ENCODE data around the gene UBXN7. TPM values are rescaled to one million over a fixed set of nuclear protein-coding genes. Genes with fewer than 3 reads are reported as not detected.
"Not testable (repeated sequence)": the region's sequence is repeated elsewhere in the genome, so short reads cannot be mapped to it uniquely, and the experiment has no call there.

Gene UBXN7
- total RNA-seq, 1 experiment from 2014 or later: 125 TPM

DNA sequence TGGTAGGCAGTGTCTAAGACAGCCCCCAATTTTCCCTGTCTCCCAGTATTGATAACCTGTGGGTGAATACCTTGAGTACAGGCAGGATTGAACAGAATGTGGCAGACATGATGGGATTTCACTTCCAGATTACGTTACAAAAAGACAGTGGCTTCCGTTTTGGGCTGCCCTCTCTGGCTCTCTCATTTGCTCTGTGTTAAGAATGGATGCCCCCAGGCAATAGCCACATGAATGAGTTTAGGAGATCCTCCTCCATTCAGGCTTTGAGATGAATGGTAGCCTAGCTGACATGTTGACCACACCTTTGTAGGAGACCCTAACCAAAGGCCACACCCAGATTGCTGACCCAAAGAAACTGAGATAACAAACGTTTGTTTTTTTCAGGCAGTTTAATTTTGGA is 34.3 kb downstream of the UBXN7 start:
- H3K27ac ChIP-seq: no peak overlapping the region
- no peak overlapping the region for H2AFZ ChIP-seq
- no peak for DNase-seq
- H3K27me3 ChIP-seq (ENCODE audit: insufficient read depth, low read depth): no peaks in the 10 kb centered on the region
- peaks cover 24% of the 10 kb centered on the region for H3K4me1 ChIP-seq (replicated peaks; ENCODE audit: insufficient read depth)
- H3K4me2 ChIP-seq: no peak overlapping the region
- ChIA-PET POLR2A (ENCODE audit: unreplicated experiment) (interaction anchor here (0.6 kb wide), 2 partner anchors 51 to 342 kb away, joined by 3 to 4 read pairs; partner anchors contain the start of gene PAK2), CTCF (no interaction called here)
- no peaks in the 10 kb centered on the region for H3K9me2 ChIP-seq (ENCODE audit: insufficient read depth)
- no peaks in the 10 kb centered on the region for H3K79me2 ChIP-seq (ENCODE audit: low read depth)
- BruUV-seq (replicated peaks): no TSS peak
- no peak overlapping the region for H3K4me3 ChIP-seq
- no peaks in the 10 kb centered on the region for H4K20me1 ChIP-seq (ENCODE audit: insufficient read depth)
- intact Hi-C loops (cut with micrococcal nuclease; ENCODE audit: unreplicated experiment): loop anchor here (2.0 kb wide), 1 partner anchor 105 kb away; the partner anchor contains the start of gene RNF168
- no peak for TF ChIP-seq EZH2 (IDR thresholded peaks at IDR 0.05; ENCODE audit: low read depth)
- TF ChIP-seq CTCF (conservative IDR thresholded peaks at IDR 0.05): no peak
- H3K9me3 ChIP-seq (ENCODE audit: insufficient read depth, low read depth): no peaks in the 10 kb centered on the region
- peaks cover 24% of the 10 kb centered on the region for H3K36me3 ChIP-seq (ENCODE audit: low read depth)
- H3F3A ChIP-seq (ENCODE audit: insufficient read depth, low read depth): peaks cover 31% of the 10 kb centered on the region

- TF ChIP-seq CTCF (conservative IDR thresholded peaks at IDR 0.05) (no peak), EZH2 (IDR thresholded peaks at IDR 0.05; ENCODE audit: low read depth) (no peak)
- ChIA-PET POLR2A (ENCODE audit: unreplicated experiment) (no interaction called here), CTCF (no interaction called here)
- Histone ChIP-seq H2AFZ (no peak overlapping the region), H3K79me2 (ENCODE audit: low read depth) (peaks cover 5% of the 10 kb centered on the region; the same call in 1 of the 2 replicates), H3K27ac (no peak overlapping the region), H3K4me3 (no peak overlapping the region), H3K36me3 (ENCODE audit: low read depth) (peaks cover 34% of the 10 kb centered on the region), H3K9me3 (ENCODE audit: insufficient read depth, low read depth) (no peaks in the 10 kb centered on the region; the same call in 1 of the 2 replicates), H3K27me3 (ENCODE audit: insufficient read depth, low read depth) (no peaks in the 10 kb centered on the region), H3K4me1 (replicated peaks; ENCODE audit: insufficient read depth) (no peaks in the 10 kb centered on the region), H4K20me1 (ENCODE audit: insufficient read depth) (peaks cover 9% of the 10 kb centered on the region; the same call in 1 of the 2 replicates), H3K4me2 (no peak overlapping the region), H3K9me2 (ENCODE audit: insufficient read depth) (no peaks in the 10 kb centered on the region), H3F3A (ENCODE audit: insufficient read depth, low read depth) (peaks cover 10% of the 10 kb centered on the region; the same call in 1 of the 2 replicates)
- intact Hi-C loops (cut with micrococcal nuclease; ENCODE audit: unreplicated experiment): no loop called here
- no TSS peak for BruUV-seq (replicated peaks)
- DNase-seq: no peak
These were observed 42.1 kb downstream of the UBXN7 start for GRCh38 chr3:196390116-196390515.

DNA sequence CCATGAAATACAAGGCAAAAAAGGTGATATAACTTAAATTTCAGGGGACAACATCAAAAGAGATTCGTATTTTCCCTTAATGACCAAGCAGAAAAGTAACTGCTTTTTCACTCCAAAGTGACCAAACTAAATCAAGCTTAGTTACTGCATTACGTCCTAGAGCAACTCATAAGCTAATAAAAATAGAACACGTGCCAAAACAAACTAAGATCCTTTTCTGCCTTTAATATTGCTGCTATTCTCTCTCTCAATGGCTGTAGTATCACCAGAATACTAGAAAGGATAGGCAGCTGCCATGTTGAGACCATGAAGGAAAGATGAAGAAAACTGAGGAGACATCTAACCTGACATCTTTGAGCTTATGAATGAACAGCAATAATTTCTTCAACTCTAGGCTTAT is 43.3 kb downstream of the UBXN7 start:
- Histone ChIP-seq H4K20me1 (ENCODE audit: insufficient read depth) (peaks cover 13% of the 10 kb centered on the region; the same call in 1 of the 2 replicates), H3K36me3 (ENCODE audit: low read depth) (peaks cover 34% of the 10 kb centered on the region), H3K79me2 (ENCODE audit: low read depth) (peaks cover 5% of the 10 kb centered on the region; the same call in 1 of the 2 replicates), H3K27me3 (ENCODE audit: insufficient read depth, low read depth) (no peaks in the 10 kb centered on the region), H3K4me2 (no peak overlapping the region), H3K4me3 (no peak overlapping the region), H3K9me2 (ENCODE audit: insufficient read depth) (no peaks in the 10 kb centered on the region), H3K27ac (no peak overlapping the region), H3K9me3 (ENCODE audit: insufficient read depth, low read depth) (no peaks in the 10 kb centered on the region; the same call in 1 of the 2 replicates), H3F3A (ENCODE audit: insufficient read depth, low read depth) (peaks cover 10% of the 10 kb centered on the region; the same call in 1 of the 2 replicates), H3K4me1 (replicated peaks; ENCODE audit: insufficient read depth) (no peaks in the 10 kb centered on the region), H2AFZ (no peak overlapping the region)
- intact Hi-C loops (cut with micrococcal nuclease; ENCODE audit: unreplicated experiment): no loop called here
- DNase-seq: no peak
- POLR2A ChIA-PET (ENCODE audit: unreplicated experiment): no interaction called here
- CTCF ChIA-PET: no interaction called here
- no peak for TF ChIP-seq CTCF (conservative IDR thresholded peaks at IDR 0.05)
- TF ChIP-seq EZH2 (IDR thresholded peaks at IDR 0.05; ENCODE audit: low read depth): no peak
- no TSS peak for BruUV-seq (replicated peaks)

DNA sequence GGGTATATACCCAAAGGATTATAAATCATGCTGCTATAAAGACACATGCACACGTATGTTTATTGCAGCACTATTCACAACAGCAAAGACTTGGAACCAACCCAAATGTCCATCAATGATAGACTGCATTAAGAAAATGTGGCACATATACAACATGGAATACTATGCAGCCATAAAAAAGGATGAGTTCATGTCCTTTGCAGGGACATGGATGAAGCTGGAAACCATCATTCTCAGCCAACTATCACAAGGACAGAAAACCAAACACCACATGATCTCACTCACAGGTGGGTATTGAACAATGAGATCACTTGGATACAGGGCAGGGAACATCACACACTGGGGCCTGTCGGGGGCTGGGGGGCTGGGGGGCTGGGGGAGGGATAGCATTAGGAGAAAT is 44.3 kb downstream of the UBXN7 start:
- intact Hi-C loops (cut with micrococcal nuclease; ENCODE audit: unreplicated experiment); H3K27me3 ChIP-seq (ENCODE audit: insufficient read depth, low read depth); H3K79me2 ChIP-seq (ENCODE audit: low read depth); H3K4me1 ChIP-seq (replicated peaks; ENCODE audit: insufficient read depth); CTCF ChIA-PET; H3K9me2 ChIP-seq (ENCODE audit: insufficient read depth); H3K4me2 ChIP-seq; H3K4me3 ChIP-seq; H3K27ac ChIP-seq; H3K9me3 ChIP-seq (ENCODE audit: insufficient read depth, low read depth); H2AFZ ChIP-seq; POLR2A ChIA-PET (ENCODE audit: unreplicated experiment); BruUV-seq (replicated peaks); DNase-seq: not testable (repeated sequence)
- Histone ChIP-seq H3F3A (ENCODE audit: insufficient read depth, low read depth) (peaks cover 10% of the 10 kb centered on the region; the same call in 1 of the 2 replicates), H4K20me1 (ENCODE audit: insufficient read depth) (peaks cover 21% of the 10 kb centered on the region), H3K36me3 (ENCODE audit: low read depth) (peaks cover 34% of the 10 kb centered on the region)

- H2AFZ ChIP-seq; intact Hi-C loops (cut with micrococcal nuclease; ENCODE audit: unreplicated experiment); POLR2A ChIA-PET (ENCODE audit: unreplicated experiment); DNase-seq; H3K4me3 ChIP-seq; H3K27ac ChIP-seq; H3K9me2 ChIP-seq (ENCODE audit: insufficient read depth); H3K79me2 ChIP-seq (ENCODE audit: low read depth); H3K27me3 ChIP-seq (ENCODE audit: insufficient read depth, low read depth); H3K9me3 ChIP-seq (ENCODE audit: insufficient read depth, low read depth); H3K4me1 ChIP-seq (replicated peaks; ENCODE audit: insufficient read depth); CTCF ChIA-PET; BruUV-seq (replicated peaks); H3K4me2 ChIP-seq: not testable (repeated sequence)
- Histone ChIP-seq H3K36me3 (ENCODE audit: low read depth) (peaks cover 30% of the 10 kb centered on the region), H4K20me1 (ENCODE audit: insufficient read depth) (peaks cover 25% of the 10 kb centered on the region), H3F3A (ENCODE audit: insufficient read depth, low read depth) (peaks cover 10% of the 10 kb centered on the region; the same call in 1 of the 2 replicates)
These were observed 45.4 kb downstream of the UBXN7 start for GRCh38 chr3:196386797-196387196.
